IMR-90 (cell line): ENCODE data around the gene RGR. TPM values are rescaled to one million over a fixed set of nuclear protein-coding genes. Genes with fewer than 3 reads are reported as not detected.

Experiments used
- ATAC-seq: fragments of 200-7000 bp; cut with Tn5 transposase; 2 replicates; pipeline ENCODE4 v1.9.1; 2020; ENCODE audit warnings: low read depth, mild to moderate bottlenecking, moderate library complexity
- BruUV-seq: library from RNA; stranded (reverse); fragments of 400-500 nt; replicated peaks from 2 replicates; lab custom pipeline; 2021; lab: Mats Ljungman, UMichigan
- CTCF ChIA-PET: fragments of 300-600 bp; formaldehyde crosslinking; extraction: SDS; loops from one replicate; lab custom pipeline; 2021; ENCODE audit warnings: antibody characterized with exemption; lab: Yijun Ruan, JAX
- POLR2A ChIA-PET: fragments of 300-600 bp; sonication (Branson Sonifier 250); formaldehyde crosslinking; loops from one replicate; lab custom pipeline; 2022; ENCODE audit warnings: antibody characterized with exemption; ENCODE audit not compliant: unreplicated experiment; lab: Charles Lee
- DNase-seq: peaks from one replicate; pipeline ENCODE4 v3.0.0; 2013
- H2AFZ ChIP-seq: replicated peaks from 2 replicates; pipeline ENCODE3; 2013; ENCODE audit warnings: low read length, mild to moderate bottlenecking; ENCODE audit not compliant: poor library complexity
- H2AK5ac ChIP-seq: 2 replicates; pipeline ENCODE4 v1.6.1; 2013; ENCODE audit warnings: low read depth, low read length, inconsistent platforms
- H2AK9ac ChIP-seq: replicated peaks from 2 replicates; pipeline ENCODE3; 2013; ENCODE audit warnings: mild to moderate bottlenecking, low read depth, low read length, moderate library complexity; ENCODE audit not compliant: poor library complexity
- H2BK120ac ChIP-seq: 2 replicates; pipeline ENCODE4 v1.6.1; 2013; ENCODE audit warnings: low read depth, low read length, inconsistent platforms
- H2BK15ac ChIP-seq: 3 replicates; pipeline ENCODE4 v1.6.1; 2013; ENCODE audit warnings: low read depth, low read length, inconsistent platforms
- H2BK20ac ChIP-seq: 2 replicates; pipeline ENCODE4 v1.6.1; 2013; ENCODE audit warnings: low read depth, mild to moderate bottlenecking, inconsistent platforms, low read length, moderate library complexity
- H2BK5ac ChIP-seq: 2 replicates; pipeline ENCODE4 v1.6.1; 2013; ENCODE audit warnings: mild to moderate bottlenecking, low read depth, low read length, inconsistent platforms; ENCODE audit not compliant: poor library complexity, severe bottlenecking
- H3K14ac ChIP-seq: replicated peaks from 2 replicates; pipeline ENCODE4 v1.6.1; 2013; ENCODE audit warnings: low read depth, low read length, inconsistent platforms
- H3K18ac ChIP-seq: 2 replicates; pipeline ENCODE4 v1.6.1; 2013; ENCODE audit warnings: low read depth, low read length, control low read depth
- H3K23ac ChIP-seq: 2 replicates; pipeline ENCODE4 v1.6.1; 2013; ENCODE audit warnings: low read depth, low read length, inconsistent platforms
- H3K27ac ChIP-seq: 2 replicates; pipeline ENCODE4 v1.5.1; 2013; ENCODE audit warnings: mild to moderate bottlenecking, control low read depth, low read length; ENCODE audit not compliant: insufficient read depth
- H3K27me3 ChIP-seq: 2 replicates; pipeline ENCODE4 v1.6.1; 2013; ENCODE audit warnings: low read length; ENCODE audit not compliant: control insufficient read depth, insufficient read depth
- H3K36me3 ChIP-seq: 2 replicates; pipeline ENCODE4 v1.6.1; 2013; ENCODE audit warnings: low read length, mixed read lengths; ENCODE audit not compliant: control insufficient read depth, insufficient read depth
- H3K4ac ChIP-seq: 2 replicates; pipeline ENCODE4 v1.6.1; 2013; ENCODE audit warnings: low read depth, low read length, inconsistent platforms
- H3K4me1 ChIP-seq: 2 replicates; pipeline ENCODE4 v1.6.1; 2013; ENCODE audit warnings: low read length, mixed read lengths; ENCODE audit not compliant: control insufficient read depth, insufficient read depth
- H3K4me2 ChIP-seq: 2 replicates; pipeline ENCODE4 v1.6.1; 2013; ENCODE audit warnings: low read depth, mild to moderate bottlenecking, control low read depth, low read length, moderate library complexity
- H3K4me3 ChIP-seq: 2 replicates; pipeline ENCODE4 v1.5.1; 2013; ENCODE audit warnings: low read depth, mild to moderate bottlenecking, control low read depth, low read length, moderate library complexity; ENCODE audit not compliant: insufficient read depth
- H3K56ac ChIP-seq: 2 replicates; pipeline ENCODE4 v1.6.1; 2013; ENCODE audit warnings: low read length, inconsistent platforms; ENCODE audit not compliant: insufficient read depth; ENCODE audit errors: extremely low read depth
- H3K79me1 ChIP-seq, 2 experiments: 2 replicates each; pipeline ENCODE4 v1.6.1; 2013; ENCODE audit warnings: low read length in 2 of 2, inconsistent platforms in 1 of 2, low read depth in 1 of 2
- H3K9ac ChIP-seq: 2 replicates; pipeline ENCODE4 v1.6.1; 2013; ENCODE audit warnings: low read depth, low read length, control low read depth
- H3K9me1 ChIP-seq: 2 replicates; pipeline ENCODE4 v1.6.1; 2013; ENCODE audit warnings: low read length, inconsistent platforms; ENCODE audit not compliant: insufficient read depth
- H3K9me3 ChIP-seq: 2 replicates; pipeline ENCODE4 v1.6.1; 2013; ENCODE audit warnings: low read length; ENCODE audit not compliant: control insufficient read depth, insufficient read depth
- H4K20me1 ChIP-seq: 2 replicates; pipeline ENCODE4 v1.6.1; 2013; ENCODE audit warnings: low read length, inconsistent platforms; ENCODE audit not compliant: insufficient read depth
- H4K5ac ChIP-seq: 2 replicates; pipeline ENCODE4 v1.6.1; 2013; ENCODE audit warnings: mild to moderate bottlenecking, low read depth, low read length, control low read depth
- H4K8ac ChIP-seq, 2 experiments: 2 replicates each; pipeline ENCODE4 v1.6.1; 2013; ENCODE audit warnings: low read depth in 2 of 2, low read length in 2 of 2, control low read depth in 1 of 2, inconsistent platforms in 1 of 2
- H4K91ac ChIP-seq: 2 replicates; pipeline ENCODE4 v1.6.1; 2013; ENCODE audit warnings: low read depth, low read length, inconsistent platforms; ENCODE audit not compliant: insufficient read depth
- BHLHE40 ChIP-seq: fragments of 150-350 bp; IDR thresholded peaks from 2 replicates; pipeline ENCODE4 v1.6.1; 2016; ENCODE audit warnings: mild to moderate bottlenecking, low read depth, low read length
- CEBPB ChIP-seq: IDR thresholded peaks from 2 replicates; pipeline ENCODE4 v1.6.1; 2012; ENCODE audit warnings: low read depth, low read length, improper control_type of control experiment
- CHD1 ChIP-seq: IDR thresholded peaks from 2 replicates; pipeline ENCODE4 v1.6.1; 2012; ENCODE audit warnings: low read depth, low read length, improper control_type of control experiment
- CTCF ChIP-seq: conservative IDR thresholded peaks from 2 replicates; pipeline ENCODE4 v1.5.1; 2012; ENCODE audit warnings: mild to moderate bottlenecking, low read depth, low read length, improper control_type of control experiment
- ELK1 ChIP-seq: fragments of 150-350 bp; IDR thresholded peaks from 2 replicates; pipeline ENCODE4 v1.6.1; 2016; ENCODE audit warnings: low read depth, mild to moderate bottlenecking, low read length, moderate library complexity, borderline replicate concordance
- FOS ChIP-seq: fragments of 150-350 bp; IDR thresholded peaks from 2 replicates; pipeline ENCODE4 v1.6.1; 2016; ENCODE audit warnings: low read depth, low read length
- MAFK ChIP-seq: IDR thresholded peaks from 2 replicates; pipeline ENCODE4 v1.6.1; 2012; ENCODE audit warnings: low read depth, low read length, improper control_type of control experiment
- MAZ ChIP-seq: IDR thresholded peaks from 2 replicates; pipeline ENCODE4 v1.6.1; 2012; ENCODE audit warnings: low read depth, mild to moderate bottlenecking, low read length, improper control_type of control experiment, moderate library complexity, borderline replicate concordance
- MXI1 ChIP-seq: IDR thresholded peaks from 2 replicates; pipeline ENCODE4 v1.6.1; 2012; ENCODE audit warnings: low read depth, mild to moderate bottlenecking, low read length, moderate library complexity, borderline replicate concordance
- NFE2L2 ChIP-seq: fragments of 150-350 bp; IDR thresholded peaks from 2 replicates; pipeline ENCODE4 v1.6.1; 2016; ENCODE audit warnings: low read depth, mild to moderate bottlenecking, low read length
- POLR2A ChIP-seq: IDR thresholded peaks from 2 replicates; pipeline ENCODE4 v1.6.1; 2012; ENCODE audit warnings: mild to moderate bottlenecking, low read depth, low read length
- RAD21 ChIP-seq: IDR thresholded peaks from 2 replicates; pipeline ENCODE4 v1.6.1; 2012; ENCODE audit warnings: low read length, improper control_type of control experiment
- RCOR1 ChIP-seq: IDR thresholded peaks from 2 replicates; pipeline ENCODE4 v1.6.1; 2012; ENCODE audit warnings: mild to moderate bottlenecking, low read length, improper control_type of control experiment; ENCODE audit not compliant: insufficient replicate concordance
- RFX5 ChIP-seq: IDR thresholded peaks from 2 replicates; pipeline ENCODE4 v1.8.0; 2012; ENCODE audit warnings: low read depth, mild to moderate bottlenecking, low read length, moderate library complexity
- SMC3 ChIP-seq: fragments of 150-350 bp; IDR thresholded peaks from 2 replicates; pipeline ENCODE4 v1.6.1; 2016; ENCODE audit warnings: low read depth, mild to moderate bottlenecking, antibody characterized with exemption, low read length, moderate library complexity
- USF2 ChIP-seq: fragments of 150-350 bp; IDR thresholded peaks from 2 replicates; pipeline ENCODE4 v1.6.1; 2017; ENCODE audit warnings: mild to moderate bottlenecking, antibody characterized with exemption, low read length, low read depth
- WGBS, 2 experiments: methylation state at CpG; one replicate each; pipeline versions ENCODE4 v1.1.5 to v1.1.7; 2013; ENCODE audit warnings: missing lambda C conversion rate in 2 of 2; ENCODE audit not compliant: insufficient read length in 1 of 2; ENCODE audit errors: extremely low coverage in 2 of 2; 5-methylcytosine and 5-hydroxymethylcytosine counted together
- dilution Hi-C: fragments of 300-500 bp; cut with HindIII; formaldehyde crosslinking; loops from one replicate; pipeline ENCODE4 v1.14.3; 2018; ENCODE audit warnings: low sequenced_read_pairs; ENCODE audit not compliant: unreplicated experiment
- in situ Hi-C: fragments of 300-500 bp; cut with MboI; formaldehyde crosslinking; loops from 3 replicates; pipeline ENCODE4 v1.14.3; 2019; ENCODE audit warnings: low sequenced_read_pairs, inconsistent platforms, mixed read lengths
- intact Hi-C: fragments of 100-400 bp; cut with micrococcal nuclease; formaldehyde crosslinking; loops from 2 replicates; pipeline ENCODE4 v1.10.0; 2022
- polyA plus RNA-seq, 3 experiments: library from polyadenylated mRNA; depleted of rRNA; stranded (reverse); fragments of >200 nt; gene quantifications; 2 replicates each; pipeline ENCODE4 v1.2.3, GENCODE V29; 2012; ENCODE audit warnings: low replicate concordance in 1 of 3
- total RNA-seq: library from RNA; depleted of rRNA; stranded (reverse); fragments of >200 nt; gene quantifications from 2 replicates; pipeline ENCODE4 v1.2.3, GENCODE V29; 2012

RGR gene
- total and polyA plus RNA-seq, 2 of the 4 experiments (the other 2 are of a cell fraction): not detected

GRCh38 chr10:84212014-84212413, 32.8 kb upstream of the RGR start:
- ATAC-seq: no peak
- H2AFZ ChIP-seq: no peak overlapping the region
- H2BK120ac ChIP-seq: no peak overlapping the region
- H2BK5ac ChIP-seq: no peak overlapping the region
- intact Hi-C loops (no loop called here), in situ Hi-C loops (no loop called here), dilution Hi-C loops (no loop called here)
- H3K18ac ChIP-seq: no peak overlapping the region
- H2BK15ac ChIP-seq: no peak overlapping the region
- TF ChIP-seq CHD1 (no peak), RCOR1 (no peak), USF2 (no peak), RAD21 (no peak), MAFK (no peak), FOS (no peak), ELK1 (no peak), RFX5 (no peak), NFE2L2 (no peak), BHLHE40 (no peak), MAZ (no peak), SMC3 (no peak), POLR2A (no peak), CTCF (no peak), MXI1 (no peak), CEBPB (no peak)
- no TSS peak for BruUV-seq
- H3K79me1 ChIP-seq: no peaks in the 10 kb centered on the region
- no peak overlapping the region for H3K4ac ChIP-seq
- H3K9me3 ChIP-seq: no peaks in the 10 kb centered on the region
- no peak overlapping the region for H2AK9ac ChIP-seq
- no CpG with 5 or more reads among the region's 5 CpGs for WGBS, 2 experiments
- no peaks in the 10 kb centered on the region for H3K36me3 ChIP-seq
- no peak overlapping the region for H3K56ac ChIP-seq
- H4K91ac ChIP-seq: no peak overlapping the region
- H3K9ac ChIP-seq: no peak overlapping the region
- H2BK20ac ChIP-seq: no peak overlapping the region
- H2AK5ac ChIP-seq: no peak overlapping the region
- H4K8ac ChIP-seq: no peak overlapping the region
- POLR2A ChIA-PET: no interaction called here
- H4K20me1 ChIP-seq: no peaks in the 10 kb centered on the region
- H3K4me2 ChIP-seq: no peak overlapping the region
- no peak overlapping the region for H4K5ac ChIP-seq
- no peak overlapping the region for H3K14ac ChIP-seq
- no peaks in the 10 kb centered on the region for H3K9me1 ChIP-seq
- H3K4me3 ChIP-seq: no peak overlapping the region
- no peaks in the 10 kb centered on the region for H3K4me1 ChIP-seq
- H3K27ac ChIP-seq: no peak overlapping the region
- DNase-seq: no peak
- peaks cover 3% of the 10 kb centered on the region; the same call in 1 of the 2 replicates for H3K27me3 ChIP-seq
- CTCF ChIA-PET: no interaction called here
- H3K23ac ChIP-seq: no peak overlapping the region
